Fibroblast of lung (primary cell): ENCODE data around the gene TRIM8.

Experiments
- EZH2 ChIP-seq: IDR thresholded peaks from 2 replicates; pipeline ENCODE4 v1.5.1; 2012; ENCODE audit warnings: low read length, control low read depth, mild to moderate bottlenecking; ENCODE audit errors: missing control alignments
- TF ChIP-seq, protein P1 (sequence below), 2 donors: IDR thresholded peaks in 1 of 2; conservative IDR thresholded peaks in 1 of 2; 1 replicate in 1 of 2; 2 replicates in 1 of 2; pipeline ENCODE4 v1.5.1; 2011 to 2012; ENCODE audit warnings: low read length in 2 of 2, control low read depth in 1 of 2, inconsistent platforms in 1 of 2, low read depth in 1 of 2, mild to moderate bottlenecking in 1 of 2

DNA sequence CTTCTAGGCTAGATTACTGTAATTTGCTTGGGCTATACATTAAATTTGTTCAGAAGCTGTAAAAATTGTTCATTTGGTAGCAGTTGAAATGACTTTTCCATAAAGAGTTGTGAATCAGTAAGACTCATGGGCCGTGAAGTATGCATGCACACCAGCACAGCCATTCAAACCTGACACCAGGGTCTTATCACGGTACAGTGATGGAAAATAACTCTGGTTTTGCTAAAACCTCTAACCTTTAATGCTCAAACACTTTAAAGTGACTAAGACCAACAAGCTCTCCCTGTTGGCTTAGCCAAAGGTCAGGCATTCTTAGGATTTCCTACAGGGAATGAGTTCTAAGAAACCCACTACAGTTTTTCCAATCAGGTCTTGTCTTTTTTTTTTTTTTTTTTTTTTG, 58.5 kb downstream of the TRIM8 start:
- TF ChIP-seq, protein P1, sequence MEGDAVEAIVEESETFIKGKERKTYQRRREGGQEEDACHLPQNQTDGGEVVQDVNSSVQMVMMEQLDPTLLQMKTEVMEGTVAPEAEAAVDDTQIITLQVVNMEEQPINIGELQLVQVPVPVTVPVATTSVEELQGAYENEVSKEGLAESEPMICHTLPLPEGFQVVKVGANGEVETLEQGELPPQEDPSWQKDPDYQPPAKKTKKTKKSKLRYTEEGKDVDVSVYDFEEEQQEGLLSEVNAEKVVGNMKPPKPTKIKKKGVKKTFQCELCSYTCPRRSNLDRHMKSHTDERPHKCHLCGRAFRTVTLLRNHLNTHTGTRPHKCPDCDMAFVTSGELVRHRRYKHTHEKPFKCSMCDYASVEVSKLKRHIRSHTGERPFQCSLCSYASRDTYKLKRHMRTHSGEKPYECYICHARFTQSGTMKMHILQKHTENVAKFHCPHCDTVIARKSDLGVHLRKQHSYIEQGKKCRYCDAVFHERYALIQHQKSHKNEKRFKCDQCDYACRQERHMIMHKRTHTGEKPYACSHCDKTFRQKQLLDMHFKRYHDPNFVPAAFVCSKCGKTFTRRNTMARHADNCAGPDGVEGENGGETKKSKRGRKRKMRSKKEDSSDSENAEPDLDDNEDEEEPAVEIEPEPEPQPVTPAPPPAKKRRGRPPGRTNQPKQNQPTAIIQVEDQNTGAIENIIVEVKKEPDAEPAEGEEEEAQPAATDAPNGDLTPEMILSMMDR (conservative IDR thresholded peaks at IDR 0.05 in 1 of 2, IDR thresholded peaks at IDR 0.05 in 1 of 2; ENCODE audit: low read depth in 1 of 2, low read length in 2 of 2): no peak
- TF ChIP-seq EZH2: no peak
